Bronchial epithelial cell (primary cell): Measurements from ENCODE around the gene DYNC2LI1. TPM values are rescaled to one million over a fixed set of nuclear protein-coding genes. Genes with fewer than 3 reads are reported as not detected.

ENCODE experiments used
- DNase-seq: peaks from one replicate; pipeline ENCODE4 v3.0.0-alpha.2; 2010; ENCODE audit warnings: low read depth
- FAIRE-seq: peaks from 2 replicates; lab custom pipeline; 2011; peaks lifted over from hg19 to GRCh38; lab: Jason Lieb, UNC
- H3K27me3 ChIP-seq: 2 replicates; pipeline ENCODE4 v1.5.1; 2011; ENCODE audit warnings: low read length; ENCODE audit not compliant: control insufficient read depth, insufficient read depth
- H3K36me3 ChIP-seq: 2 replicates; pipeline ENCODE4 v1.5.1; 2011; ENCODE audit warnings: low read length; ENCODE audit not compliant: control insufficient read depth, insufficient read depth
- H3K4me3 ChIP-seq: 2 replicates; pipeline ENCODE4 v1.5.1; 2011; ENCODE audit warnings: mild to moderate bottlenecking, low read depth, low read length, control low read depth
- total RNA-seq: library from RNA; depleted of rRNA; stranded (reverse); fragments of >200 nt; gene quantifications from 2 replicates; pipeline ENCODE4 v1.2.1, GENCODE V29; 2014
- TF ChIP-seq, protein P1 (sequence below): IDR thresholded peaks from 2 replicates; pipeline ENCODE4 v1.5.1; 2011; ENCODE audit warnings: mild to moderate bottlenecking, moderate library complexity, low read length, control low read depth, inconsistent platforms; ENCODE audit not compliant: insufficient read depth, severe bottlenecking

DYNC2LI1 gene
- total RNA-seq, 1 donor from 2014 or later, result 8.2 TPM

- TF ChIP-seq, protein P1, sequence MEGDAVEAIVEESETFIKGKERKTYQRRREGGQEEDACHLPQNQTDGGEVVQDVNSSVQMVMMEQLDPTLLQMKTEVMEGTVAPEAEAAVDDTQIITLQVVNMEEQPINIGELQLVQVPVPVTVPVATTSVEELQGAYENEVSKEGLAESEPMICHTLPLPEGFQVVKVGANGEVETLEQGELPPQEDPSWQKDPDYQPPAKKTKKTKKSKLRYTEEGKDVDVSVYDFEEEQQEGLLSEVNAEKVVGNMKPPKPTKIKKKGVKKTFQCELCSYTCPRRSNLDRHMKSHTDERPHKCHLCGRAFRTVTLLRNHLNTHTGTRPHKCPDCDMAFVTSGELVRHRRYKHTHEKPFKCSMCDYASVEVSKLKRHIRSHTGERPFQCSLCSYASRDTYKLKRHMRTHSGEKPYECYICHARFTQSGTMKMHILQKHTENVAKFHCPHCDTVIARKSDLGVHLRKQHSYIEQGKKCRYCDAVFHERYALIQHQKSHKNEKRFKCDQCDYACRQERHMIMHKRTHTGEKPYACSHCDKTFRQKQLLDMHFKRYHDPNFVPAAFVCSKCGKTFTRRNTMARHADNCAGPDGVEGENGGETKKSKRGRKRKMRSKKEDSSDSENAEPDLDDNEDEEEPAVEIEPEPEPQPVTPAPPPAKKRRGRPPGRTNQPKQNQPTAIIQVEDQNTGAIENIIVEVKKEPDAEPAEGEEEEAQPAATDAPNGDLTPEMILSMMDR, result no peak
- Histone ChIP-seq H3K36me3 (no peaks in the 10 kb centered on the region), H3K4me3 (no peak overlapping the region), H3K27me3 (no peaks in the 10 kb centered on the region)
- FAIRE-seq (no peak), DNase-seq (no peak)
Measured at GRCh38 chr2:43788646-43789045, 14.8 kb downstream of the DYNC2LI1 start.

DNA sequence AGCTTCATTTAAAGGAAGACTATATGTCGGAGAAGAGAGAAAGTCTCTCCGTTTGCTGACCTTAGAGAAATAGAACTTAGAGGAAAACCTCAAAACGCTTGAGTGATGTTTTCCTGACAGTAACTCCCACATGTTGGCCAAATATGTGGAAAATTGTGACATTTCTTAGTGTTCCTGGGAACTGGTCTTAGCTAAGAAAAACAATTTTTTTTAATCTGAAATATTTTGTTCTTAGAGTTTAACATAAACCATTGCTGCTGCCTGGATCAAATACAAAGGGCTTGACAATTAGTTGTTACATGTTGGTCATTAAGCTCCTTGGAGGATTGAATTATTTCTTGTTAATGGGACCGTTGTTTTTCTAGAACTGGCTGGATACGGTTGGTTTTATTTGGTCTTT lies 16.3 kb downstream of the DYNC2LI1 start:
- no peak for FAIRE-seq

GRCh38 chr2:43791035-43791765 lies 17.4 kb downstream of the DYNC2LI1 start:
- H3K27me3 ChIP-seq, result no peaks in the 10 kb centered on the region
- TF ChIP-seq, protein P1, result no peak
- no peak for DNase-seq
- FAIRE-seq, result no peak
- H3K36me3 ChIP-seq, result no peaks in the 10 kb centered on the region
- no peak overlapping the region for H3K4me3 ChIP-seq

More for the DNA sequence above, 16.3 kb downstream of the DYNC2LI1 start:
- DNase-seq, result no peak
- no peaks in the 10 kb centered on the region for H3K36me3 ChIP-seq
- TF ChIP-seq, protein P1, result no peak
- no peaks in the 10 kb centered on the region for H3K27me3 ChIP-seq
- no peak overlapping the region for H3K4me3 ChIP-seq

DNA sequence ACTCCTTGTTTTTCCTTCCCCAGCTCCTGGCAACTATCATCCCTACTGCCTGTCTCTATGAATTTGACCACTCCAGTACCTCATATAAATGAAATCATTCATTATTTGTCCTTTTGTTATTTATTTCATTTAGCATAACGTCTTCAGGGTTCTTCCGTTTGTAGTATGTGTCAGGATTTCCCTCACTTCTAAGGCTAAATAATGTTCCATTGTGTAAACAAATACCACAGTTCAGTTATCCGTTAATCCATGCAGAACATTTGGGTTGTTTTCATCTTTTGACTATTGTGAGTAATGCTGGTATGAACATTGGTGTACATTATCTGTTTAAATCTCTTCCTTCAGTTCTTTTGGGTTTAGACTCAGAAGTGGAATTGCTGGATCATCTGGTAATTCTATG lies 18.8 kb downstream of the DYNC2LI1 start:
- no peak for FAIRE-seq
- TF ChIP-seq, protein P1, result no peak
- no peak for DNase-seq
- Histone ChIP-seq H3K27me3 (no peaks in the 10 kb centered on the region), H3K4me3 (no peak overlapping the region), H3K36me3 (no peaks in the 10 kb centered on the region)

DNA sequence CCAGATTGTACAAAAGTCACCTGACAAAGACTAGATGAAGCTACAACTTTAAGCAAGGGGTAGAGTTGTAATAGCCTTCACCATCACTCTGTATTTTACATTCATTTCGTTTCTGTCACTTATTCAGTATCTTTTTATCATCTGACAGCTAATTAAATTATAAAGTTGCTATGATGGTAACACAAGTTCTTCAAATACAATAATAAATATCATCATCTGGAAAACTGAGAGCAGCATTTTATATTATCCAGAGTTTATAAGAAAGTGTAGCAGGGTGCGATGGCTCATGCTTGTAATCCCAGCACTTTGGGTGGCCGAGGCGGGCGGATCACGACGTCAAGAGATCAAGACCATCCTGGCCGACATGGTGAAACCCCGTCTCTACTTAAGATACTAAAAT lies 21.1 kb downstream of the DYNC2LI1 start:
- Histone ChIP-seq H3K27me3 (no peaks in the 10 kb centered on the region), H3K36me3 (no peaks in the 10 kb centered on the region), H3K4me3 (no peak overlapping the region)
- TF ChIP-seq, protein P1, result no peak
- FAIRE-seq, result no peak
- DNase-seq, result no peak

DNA sequence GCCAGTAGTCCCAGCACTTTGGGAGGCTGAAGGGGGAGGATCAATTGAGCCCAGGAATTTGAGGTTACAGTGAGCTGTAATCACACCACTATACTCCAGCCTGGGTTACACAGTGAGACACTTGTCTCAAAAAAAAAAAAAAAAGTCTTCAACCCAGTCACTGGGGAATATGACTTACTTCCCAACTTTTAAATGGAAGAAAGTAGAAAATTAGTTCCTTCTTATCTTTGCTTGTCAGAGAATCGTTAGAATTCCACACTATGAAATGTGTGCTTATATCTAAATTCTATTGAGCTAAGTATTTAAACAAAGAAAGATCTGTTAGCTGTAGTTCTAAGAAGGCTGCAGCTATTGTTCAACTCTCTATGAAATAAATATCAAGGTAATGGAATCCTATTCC lies 22.4 kb downstream of the DYNC2LI1 start:
- Histone ChIP-seq H3K4me3 (no peak overlapping the region), H3K36me3 (no peaks in the 10 kb centered on the region), H3K27me3 (no peaks in the 10 kb centered on the region)
- DNase-seq (no peak), FAIRE-seq (no peak)
- TF ChIP-seq, protein P1, result no peak
